Measurements from ENCODE around the gene RNF166. TPM values are rescaled to one million over a fixed set of nuclear protein-coding genes. Genes with fewer than 3 reads are reported as not detected.

The RNF166 gene
- total RNA-seq, 4 donors from 2014 or later: 15.4 to 26.2 (median 19.7) TPM

DNA sequence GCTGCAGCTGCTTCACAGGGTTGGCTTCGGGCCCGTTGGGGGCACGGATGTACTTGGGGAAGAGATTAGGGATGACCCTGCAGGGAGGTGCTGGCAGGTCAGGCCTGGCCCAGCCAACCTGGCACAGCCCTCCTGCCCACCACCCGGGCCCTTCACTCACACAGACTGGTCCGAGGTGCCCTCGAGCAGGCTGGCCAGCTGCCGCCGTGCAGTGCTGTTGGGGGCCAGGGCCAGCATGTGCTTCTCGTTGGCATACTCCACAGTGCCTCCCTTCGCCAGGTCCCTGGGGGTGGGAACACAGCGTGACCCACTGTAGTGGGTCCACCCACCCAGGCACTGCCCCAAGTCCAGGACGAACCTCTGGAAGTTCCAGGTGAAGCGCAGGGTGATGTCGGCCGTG is 10.0 kb upstream of the RNF166 start:
- TF ChIP-seq CTCF (IDR thresholded peaks at IDR 0.05; ENCODE audit: low read depth): no peak

DNA sequence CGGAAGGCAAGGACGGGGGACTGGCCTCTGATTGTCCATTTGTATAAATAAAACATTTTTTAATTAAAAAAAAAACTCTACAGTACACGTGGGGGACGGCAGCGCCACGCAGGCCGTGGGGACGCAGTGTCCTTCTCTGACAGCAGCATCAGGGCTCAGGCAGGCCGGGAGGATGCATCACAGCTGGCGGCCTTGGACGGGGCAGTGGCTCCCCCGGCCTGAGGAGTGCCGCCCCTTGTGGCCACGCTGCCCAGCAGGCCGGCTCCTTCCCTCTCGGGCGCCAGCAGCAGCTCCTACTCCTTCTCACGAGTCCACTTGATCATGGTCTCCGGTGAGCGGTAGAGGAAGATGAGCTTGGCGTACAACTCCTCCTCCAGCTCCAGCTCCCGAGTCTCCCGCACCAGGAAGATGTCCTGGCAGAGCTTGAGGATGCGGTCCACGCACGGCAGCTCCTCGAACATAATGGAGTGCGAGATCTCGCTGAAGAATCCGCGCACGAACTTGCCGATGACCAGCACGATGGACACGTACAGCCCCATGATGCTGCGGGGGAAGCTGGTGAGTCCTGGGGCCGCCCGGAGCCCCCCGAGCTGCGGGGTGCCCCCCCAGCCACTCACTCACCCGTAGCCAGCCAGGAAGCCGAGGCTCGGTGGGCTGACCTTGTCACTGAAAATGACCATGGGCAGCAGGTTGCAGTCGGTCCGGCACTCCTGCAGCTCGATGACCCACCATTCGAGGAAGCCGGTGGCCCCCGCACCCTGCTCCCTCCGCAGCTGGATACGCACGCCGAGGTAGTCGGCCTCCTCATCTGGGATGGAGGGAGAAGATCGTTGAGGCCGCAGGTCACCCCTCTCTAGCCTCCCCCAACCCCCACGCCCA is 9.3 kb upstream of the RNF166 start:
- no peak for TF ChIP-seq CTCF (IDR thresholded peaks at IDR 0.05; ENCODE audit: low read depth)

DNA sequence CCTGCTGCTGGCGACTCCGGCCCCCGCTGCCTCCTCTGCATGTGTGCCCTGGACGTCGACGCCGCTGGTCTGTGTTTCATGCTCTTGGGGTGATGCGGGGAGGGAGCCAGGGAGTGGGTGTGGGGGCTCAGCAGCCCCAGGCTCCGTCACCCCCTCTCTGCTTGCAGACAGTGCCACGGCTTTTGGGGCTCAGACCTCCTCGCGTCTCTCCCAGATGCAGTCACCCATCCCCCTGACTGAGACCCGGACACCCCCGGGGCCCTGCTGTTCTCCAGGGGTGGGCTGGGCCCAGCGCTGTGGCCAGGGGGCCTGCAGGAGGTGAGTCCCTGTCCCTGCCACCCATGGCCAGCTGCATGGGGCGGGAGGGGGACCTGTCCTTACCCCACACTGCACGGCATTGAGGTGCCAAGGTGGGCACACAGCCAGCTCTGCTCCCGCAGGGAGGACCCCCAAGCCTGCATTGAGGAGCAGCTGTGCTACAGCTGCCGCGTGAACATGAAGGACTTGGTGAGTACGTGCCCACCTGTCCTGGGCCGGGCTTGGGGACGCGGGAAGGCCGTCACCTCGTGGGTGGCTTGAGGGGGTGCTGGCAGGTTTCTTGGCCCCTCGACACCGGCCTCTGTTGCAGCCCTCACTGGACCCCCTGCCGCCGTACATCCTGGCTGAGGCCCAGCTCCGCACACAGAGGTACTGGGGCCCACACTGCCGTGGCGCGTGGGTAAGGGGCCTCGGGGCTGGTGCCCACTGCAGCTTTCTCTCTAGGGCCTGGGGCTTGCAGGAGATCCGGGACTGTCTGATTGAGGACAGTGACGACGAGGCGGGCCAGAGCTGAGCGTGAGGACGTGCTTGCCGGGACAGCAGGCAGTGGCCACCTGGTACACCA is 8.5 kb upstream of the RNF166 start:
- TF ChIP-seq CTCF (IDR thresholded peaks at IDR 0.05; ENCODE audit: low read depth): no peak

DNA sequence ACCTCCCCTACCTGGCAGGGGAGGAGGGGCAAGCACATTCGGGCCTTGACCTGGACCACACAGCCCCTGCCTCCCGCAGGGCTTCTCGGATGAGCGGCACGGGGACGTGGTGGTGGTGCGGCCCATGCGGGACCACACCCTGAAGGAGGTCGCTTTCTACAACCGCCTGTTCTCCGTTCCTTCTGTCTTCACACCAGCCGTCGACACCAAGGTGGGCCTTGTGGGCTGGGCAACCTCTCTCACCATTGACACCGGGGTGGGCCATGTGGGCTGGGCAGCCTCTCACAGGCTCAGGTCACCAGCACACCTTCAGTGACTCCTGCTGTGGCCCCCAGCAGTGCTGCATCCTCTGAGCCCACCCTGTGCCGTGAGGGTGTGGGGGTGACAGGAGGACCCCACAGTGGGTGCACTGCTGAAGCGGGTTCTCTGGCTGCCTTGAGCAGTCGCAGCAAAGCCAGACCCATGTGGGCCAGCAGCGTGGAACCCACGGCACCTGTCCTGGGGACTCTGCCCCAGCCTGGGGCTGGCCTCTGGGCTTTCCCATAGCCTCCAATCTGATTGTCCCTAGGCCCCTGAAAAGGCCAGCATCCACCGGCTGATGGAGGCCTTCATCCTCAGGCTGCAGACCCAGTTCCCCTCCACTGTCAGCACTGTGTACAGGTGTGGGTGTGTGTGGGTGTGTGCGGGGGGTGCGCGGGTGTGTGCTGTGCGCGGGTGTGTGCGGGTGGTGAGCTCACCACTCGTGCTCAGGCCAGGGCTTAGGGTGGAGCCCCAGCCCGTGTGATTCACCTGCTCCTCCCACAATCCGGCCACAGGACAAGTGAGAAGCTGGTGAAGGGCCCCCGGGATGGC is 7.6 kb upstream of the RNF166 start:
- no peak for TF ChIP-seq CTCF (IDR thresholded peaks at IDR 0.05; ENCODE audit: low read depth)

DNA sequence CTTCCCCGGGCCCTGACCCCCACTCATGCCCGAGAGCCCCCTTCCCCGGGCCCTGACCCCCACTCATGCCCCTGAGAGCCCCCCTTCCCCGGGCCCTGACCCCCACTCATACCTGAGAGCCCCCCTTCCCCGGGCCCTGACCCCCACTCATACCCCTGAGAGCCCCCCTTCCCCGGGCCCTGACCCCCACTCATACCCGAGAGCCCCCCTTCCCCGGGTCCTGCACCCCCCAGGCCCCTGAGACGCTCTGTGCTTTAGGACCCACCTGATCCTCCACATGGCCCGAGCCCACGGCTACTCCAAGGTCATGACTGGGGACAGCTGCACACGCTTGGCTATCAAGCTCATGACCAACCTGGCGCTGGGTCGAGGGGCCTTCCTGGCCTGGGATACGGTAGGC is 6.8 kb upstream of the RNF166 start:
- no peak for TF ChIP-seq CTCF (IDR thresholded peaks at IDR 0.05; ENCODE audit: low read depth)

GRCh38 chr16:88712362-88712979 is 6.3 kb upstream of the RNF166 start:
- TF ChIP-seq CTCF (IDR thresholded peaks at IDR 0.05; ENCODE audit: low read depth): no peak

All from subcutaneous adipose tissue (tissue), 4 donors.